GM23338 (cell line): ENCODE measurements around the gene APOL2. TPM values are rescaled to one million over a fixed set of nuclear protein-coding genes. Genes with fewer than 3 reads are reported as not detected.

Source experiments
- ATAC-seq: fragments of 200-7000 bp; cut with Tn5 transposase; 3 replicates; pipeline ENCODE4 v1.9.1; 2020
- DNase-seq: peaks from one replicate; pipeline ENCODE4 v3.0.0-alpha.2; 2015; ENCODE audit warnings: low spot score
- H2AFZ ChIP-seq: fragments of 200-600 bp; sonication (generic); 2 replicates; pipeline ENCODE4 v1.8.0; 2016; ENCODE audit warnings: antibody characterized with exemption, mild to moderate bottlenecking, moderate library complexity
- H3F3A ChIP-seq: fragments of 200-600 bp; sonication (generic); replicated peaks from 2 replicates; pipeline ENCODE4 v1.8.0; 2017; ENCODE audit warnings: antibody characterized with exemption, mixed run types, low read depth
- H3K27ac ChIP-seq: fragments of 200-600 bp; sonication (generic); 2 replicates; pipeline ENCODE4 v1.6.1; 2016; ENCODE audit warnings: low read depth
- H3K27me3 ChIP-seq: fragments of 200-600 bp; sonication (generic); 2 replicates; pipeline ENCODE4 v1.8.0; 2016; ENCODE audit warnings: mild to moderate bottlenecking, mixed run types, moderate library complexity; ENCODE audit not compliant: insufficient read depth
- H3K36me3 ChIP-seq: fragments of 200-600 bp; sonication (generic); 2 replicates; pipeline ENCODE4 v1.8.0; 2016; ENCODE audit warnings: mild to moderate bottlenecking; ENCODE audit not compliant: insufficient read depth
- H3K4me1 ChIP-seq: fragments of 200-600 bp; sonication (generic); 2 replicates; pipeline ENCODE4 v1.8.0; 2016; ENCODE audit warnings: mild to moderate bottlenecking, moderate library complexity; ENCODE audit not compliant: insufficient read depth
- H3K4me2 ChIP-seq: fragments of 200-600 bp; sonication (generic); 2 replicates; pipeline ENCODE4 v1.7.1; 2017; ENCODE audit warnings: mixed run types
- H3K4me3 ChIP-seq: fragments of 200-600 bp; sonication (generic); 2 replicates; pipeline ENCODE4 v1.6.1; 2016; ENCODE audit warnings: mixed run types
- H3K79me2 ChIP-seq: fragments of 200-600 bp; sonication (generic); replicated peaks from 2 replicates; pipeline ENCODE4 v1.8.0; 2017; ENCODE audit warnings: mild to moderate bottlenecking; ENCODE audit not compliant: insufficient read depth
- H3K9me2 ChIP-seq: fragments of 200-600 bp; sonication (generic); 2 replicates; pipeline ENCODE4 v1.8.0; 2017; ENCODE audit not compliant: insufficient read depth
- H4K20me1 ChIP-seq: fragments of 200-600 bp; sonication (generic); replicated peaks from 2 replicates; pipeline ENCODE4 v1.8.0; 2017; ENCODE audit warnings: mild to moderate bottlenecking; ENCODE audit not compliant: insufficient read depth
- H3K27ac Mint-ChIP-seq: 2 replicates; pipeline ENCODE4 v1.8.0; 2020; ENCODE audit warnings: inconsistent platforms, mild to moderate bottlenecking, moderate library complexity, mixed read lengths
- H3K27me3 Mint-ChIP-seq: 3 replicates; pipeline ENCODE4 v1.8.0; 2022; ENCODE audit warnings: low read depth, mild to moderate bottlenecking, moderate library complexity, mixed read lengths, inconsistent platforms; ENCODE audit not compliant: insufficient read depth, poor library complexity
- H3K36me3 Mint-ChIP-seq: 3 replicates; pipeline ENCODE4 v1.8.0; 2021; ENCODE audit warnings: low read depth, mild to moderate bottlenecking, inconsistent platforms, moderate library complexity, mixed read lengths
- H3K4me1 Mint-ChIP-seq: 3 replicates; pipeline ENCODE4 v1.8.0; 2020; ENCODE audit warnings: mild to moderate bottlenecking, inconsistent platforms, mixed read lengths
- H3K4me3 Mint-ChIP-seq: 3 replicates; pipeline ENCODE4 v1.8.0; 2021; ENCODE audit warnings: moderate library complexity, mild to moderate bottlenecking, inconsistent platforms, mixed read lengths
- H3K9me3 Mint-ChIP-seq: 3 replicates; pipeline ENCODE4 v1.8.0; 2020; ENCODE audit warnings: moderate library complexity, mild to moderate bottlenecking, inconsistent platforms, mixed read lengths
- EZH2 ChIP-seq: fragments of 200-600 bp; sonication (generic); IDR thresholded peaks from one replicate; pipeline ENCODE4 v1.8.0; 2017; ENCODE audit warnings: antibody characterized with exemption, mild to moderate bottlenecking, low read depth; ENCODE audit not compliant: unreplicated experiment
- JUNB ChIP-seq: IDR thresholded peaks from one replicate; pipeline ENCODE4 v1.6.1; 2016; ENCODE audit warnings: antibody characterized with exemption; ENCODE audit not compliant: unreplicated experiment
- NANOG ChIP-seq: IDR thresholded peaks from 2 replicates; pipeline ENCODE4 v1.6.1; 2016; ENCODE audit warnings: antibody characterized with exemption, borderline replicate concordance
- POLR2AphosphoS5 ChIP-seq: IDR thresholded peaks from 2 replicates; pipeline ENCODE4 v1.6.1; 2016; ENCODE audit warnings: antibody characterized with exemption, low read depth
- STAT1 ChIP-seq: IDR thresholded peaks from one replicate; pipeline ENCODE4 v1.6.1; 2016; ENCODE audit warnings: antibody characterized with exemption; ENCODE audit not compliant: unreplicated experiment
- ZNF114 ChIP-seq: fragments of 250-450 bp; sonication (Bioruptor Pico); IDR thresholded peaks from 2 replicates; pipeline ENCODE4 v1.5.0; 2020; ENCODE audit warnings: mild to moderate bottlenecking, moderate library complexity
- ZNF331 ChIP-seq: fragments of 250-450 bp; sonication (Bioruptor Pico); IDR thresholded peaks from 2 replicates; pipeline ENCODE4 v1.5.0; 2020; ENCODE audit warnings: low read depth, mild to moderate bottlenecking, moderate library complexity
- polyA plus RNA-seq: library from polyadenylated mRNA; unstranded; fragments of >200 nt; fragmentation: Nextera tagmentation; extraction: Ambion mirVana; gene quantifications from 2 replicates; pipeline ENCODE4 v1.2.1, GENCODE V29; 2016
- total RNA-seq: library from RNA; depleted of rRNA; stranded (reverse); fragments of >200 nt; shearing (Covaris generic); gene quantifications from 2 replicates; pipeline ENCODE4 v1.2.3, GENCODE V29; 2014
- TF ChIP-seq, protein P1 (sequence below): IDR thresholded peaks from 2 replicates; pipeline ENCODE4 v1.6.1; 2016; ENCODE audit warnings: antibody characterized with exemption
- TF ChIP-seq, protein P2 (sequence below): fragments of 250-450 bp; sonication (Bioruptor Pico); IDR thresholded peaks from 2 replicates; pipeline ENCODE4 v1.5.0; 2020; ENCODE audit warnings: mild to moderate bottlenecking, moderate library complexity
- TF ChIP-seq, protein P3 (sequence below), 2 experiments: fragments of 200-600 bp in 1 of 2; sonication (generic) in 1 of 2; conservative IDR thresholded peaks; 2 replicates each; pipeline versions ENCODE4 v1.5.1 to v1.6.1; 2016 to 2017; ENCODE audit warnings: antibody characterized with exemption in 2 of 2, low read depth in 2 of 2, mild to moderate bottlenecking in 2 of 2, moderate library complexity in 1 of 2

APOL2 gene
- total and polyA plus RNA-seq, 2 experiments from 2014 or later: 5.5 to 10.4 TPM

DNA sequence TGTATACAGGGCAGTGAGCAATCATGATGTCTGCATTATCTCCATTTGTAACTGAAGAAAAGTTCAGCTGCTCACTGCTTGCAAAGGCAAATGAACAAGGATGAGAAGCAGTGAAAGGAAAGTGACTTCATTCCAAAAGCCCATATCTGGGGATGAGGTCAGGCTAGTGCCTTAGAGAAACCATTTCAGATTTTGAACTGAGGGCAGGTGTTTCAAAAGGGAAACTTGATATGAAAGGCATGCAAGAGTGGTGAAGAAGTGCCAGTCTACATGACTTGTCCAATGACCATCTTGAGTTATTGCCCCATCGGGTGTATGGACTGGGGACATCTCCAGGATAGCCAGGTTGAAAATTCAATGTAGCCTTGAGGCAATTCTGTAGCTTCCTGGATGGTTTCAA is 30.4 kb downstream of the APOL2 start:
- Histone ChIP-seq H3K4me1 (no peaks in the 10 kb centered on the region), H3K4me2 (no peak overlapping the region), H3K4me3 (no peak overlapping the region), H2AFZ (no peak overlapping the region), H4K20me1 (no peaks in the 10 kb centered on the region), H3F3A (no peaks in the 10 kb centered on the region), H3K36me3 (no peaks in the 10 kb centered on the region), H3K27ac (no peak overlapping the region), H3K27me3 (no peaks in the 10 kb centered on the region), H3K9me2 (no peaks in the 10 kb centered on the region), H3K79me2 (no peaks in the 10 kb centered on the region)
- H3K36me3 Mint-ChIP-seq: 0 out of 3 replicates have a peak, but pooled peaks cover 3% of the 10 kb centered on the region
- TF ChIP-seq ZNF114 (CRISPR knock-in tag): no peak
- TF ChIP-seq ZNF331 (CRISPR knock-in tag): no peak
- no peak overlapping the region for H3K27ac Mint-ChIP-seq
- no peak overlapping the region for H3K4me3 Mint-ChIP-seq
- peaks cover 8% of the 10 kb centered on the region for H3K4me1 Mint-ChIP-seq
- no peak for DNase-seq
- H3K27me3 Mint-ChIP-seq: peaks cover 5% of the 10 kb centered on the region
- ATAC-seq: no peak
- peaks cover 18% of the 10 kb centered on the region for H3K9me3 Mint-ChIP-seq

DNA sequence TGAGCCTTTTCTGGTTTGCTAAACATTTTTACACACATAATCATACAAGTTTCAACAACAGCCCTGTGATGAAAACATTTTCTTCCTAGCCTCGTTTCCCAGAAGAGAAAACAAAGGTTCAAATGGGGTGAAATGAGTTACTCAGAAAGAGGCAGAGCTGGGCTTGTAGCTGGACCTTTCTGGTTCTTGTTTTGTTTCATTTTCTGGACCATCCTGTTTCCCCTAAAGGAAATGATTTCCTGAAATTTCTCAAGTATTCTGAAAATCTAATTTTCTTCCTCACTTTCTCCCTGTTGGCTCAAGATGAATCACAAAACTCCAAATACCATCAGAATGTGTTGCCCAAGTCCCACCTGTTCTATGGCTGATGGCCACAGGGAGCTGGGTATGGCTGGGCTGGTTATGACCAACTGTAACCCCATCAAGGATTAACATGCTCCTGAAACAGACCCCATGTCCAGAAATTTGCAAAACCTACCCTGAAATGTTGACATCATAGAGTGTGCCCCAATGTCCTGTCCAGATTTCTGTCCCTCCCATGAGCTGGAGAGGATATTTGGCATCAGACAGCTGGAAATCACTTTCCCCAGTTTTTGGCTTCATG is 31.1 kb downstream of the APOL2 start:
- H3K79me2 ChIP-seq: no peaks in the 10 kb centered on the region
- H3K27me3 ChIP-seq: no peaks in the 10 kb centered on the region
- ATAC-seq (no peak), DNase-seq (no peak)
- H3F3A ChIP-seq: no peaks in the 10 kb centered on the region
- Mint-ChIP-seq H3K27ac (no peak overlapping the region), H3K27me3 (peaks cover 5% of the 10 kb centered on the region), H3K9me3 (peaks cover 18% of the 10 kb centered on the region), H3K4me1 (peaks cover 10% of the 10 kb centered on the region), H3K36me3 (0 out of 3 replicates have a peak, but pooled peaks cover 3% of the 10 kb centered on the region), H3K4me3 (no peak overlapping the region)
- H3K27ac ChIP-seq: no peak overlapping the region
- no peaks in the 10 kb centered on the region for H4K20me1 ChIP-seq
- no peaks in the 10 kb centered on the region for H3K36me3 ChIP-seq
- H2AFZ ChIP-seq: no peak overlapping the region
- no peaks in the 10 kb centered on the region for H3K9me2 ChIP-seq
- H3K4me3 ChIP-seq: no peak overlapping the region
- no peaks in the 10 kb centered on the region for H3K4me1 ChIP-seq
- no peak overlapping the region for H3K4me2 ChIP-seq
- no peak for TF ChIP-seq ZNF331 (CRISPR knock-in tag)
- TF ChIP-seq, protein P1, sequence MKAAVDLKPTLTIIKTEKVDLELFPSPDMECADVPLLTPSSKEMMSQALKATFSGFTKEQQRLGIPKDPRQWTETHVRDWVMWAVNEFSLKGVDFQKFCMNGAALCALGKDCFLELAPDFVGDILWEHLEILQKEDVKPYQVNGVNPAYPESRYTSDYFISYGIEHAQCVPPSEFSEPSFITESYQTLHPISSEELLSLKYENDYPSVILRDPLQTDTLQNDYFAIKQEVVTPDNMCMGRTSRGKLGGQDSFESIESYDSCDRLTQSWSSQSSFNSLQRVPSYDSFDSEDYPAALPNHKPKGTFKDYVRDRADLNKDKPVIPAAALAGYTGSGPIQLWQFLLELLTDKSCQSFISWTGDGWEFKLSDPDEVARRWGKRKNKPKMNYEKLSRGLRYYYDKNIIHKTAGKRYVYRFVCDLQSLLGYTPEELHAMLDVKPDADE: no peak
- TF ChIP-seq, protein P2, sequence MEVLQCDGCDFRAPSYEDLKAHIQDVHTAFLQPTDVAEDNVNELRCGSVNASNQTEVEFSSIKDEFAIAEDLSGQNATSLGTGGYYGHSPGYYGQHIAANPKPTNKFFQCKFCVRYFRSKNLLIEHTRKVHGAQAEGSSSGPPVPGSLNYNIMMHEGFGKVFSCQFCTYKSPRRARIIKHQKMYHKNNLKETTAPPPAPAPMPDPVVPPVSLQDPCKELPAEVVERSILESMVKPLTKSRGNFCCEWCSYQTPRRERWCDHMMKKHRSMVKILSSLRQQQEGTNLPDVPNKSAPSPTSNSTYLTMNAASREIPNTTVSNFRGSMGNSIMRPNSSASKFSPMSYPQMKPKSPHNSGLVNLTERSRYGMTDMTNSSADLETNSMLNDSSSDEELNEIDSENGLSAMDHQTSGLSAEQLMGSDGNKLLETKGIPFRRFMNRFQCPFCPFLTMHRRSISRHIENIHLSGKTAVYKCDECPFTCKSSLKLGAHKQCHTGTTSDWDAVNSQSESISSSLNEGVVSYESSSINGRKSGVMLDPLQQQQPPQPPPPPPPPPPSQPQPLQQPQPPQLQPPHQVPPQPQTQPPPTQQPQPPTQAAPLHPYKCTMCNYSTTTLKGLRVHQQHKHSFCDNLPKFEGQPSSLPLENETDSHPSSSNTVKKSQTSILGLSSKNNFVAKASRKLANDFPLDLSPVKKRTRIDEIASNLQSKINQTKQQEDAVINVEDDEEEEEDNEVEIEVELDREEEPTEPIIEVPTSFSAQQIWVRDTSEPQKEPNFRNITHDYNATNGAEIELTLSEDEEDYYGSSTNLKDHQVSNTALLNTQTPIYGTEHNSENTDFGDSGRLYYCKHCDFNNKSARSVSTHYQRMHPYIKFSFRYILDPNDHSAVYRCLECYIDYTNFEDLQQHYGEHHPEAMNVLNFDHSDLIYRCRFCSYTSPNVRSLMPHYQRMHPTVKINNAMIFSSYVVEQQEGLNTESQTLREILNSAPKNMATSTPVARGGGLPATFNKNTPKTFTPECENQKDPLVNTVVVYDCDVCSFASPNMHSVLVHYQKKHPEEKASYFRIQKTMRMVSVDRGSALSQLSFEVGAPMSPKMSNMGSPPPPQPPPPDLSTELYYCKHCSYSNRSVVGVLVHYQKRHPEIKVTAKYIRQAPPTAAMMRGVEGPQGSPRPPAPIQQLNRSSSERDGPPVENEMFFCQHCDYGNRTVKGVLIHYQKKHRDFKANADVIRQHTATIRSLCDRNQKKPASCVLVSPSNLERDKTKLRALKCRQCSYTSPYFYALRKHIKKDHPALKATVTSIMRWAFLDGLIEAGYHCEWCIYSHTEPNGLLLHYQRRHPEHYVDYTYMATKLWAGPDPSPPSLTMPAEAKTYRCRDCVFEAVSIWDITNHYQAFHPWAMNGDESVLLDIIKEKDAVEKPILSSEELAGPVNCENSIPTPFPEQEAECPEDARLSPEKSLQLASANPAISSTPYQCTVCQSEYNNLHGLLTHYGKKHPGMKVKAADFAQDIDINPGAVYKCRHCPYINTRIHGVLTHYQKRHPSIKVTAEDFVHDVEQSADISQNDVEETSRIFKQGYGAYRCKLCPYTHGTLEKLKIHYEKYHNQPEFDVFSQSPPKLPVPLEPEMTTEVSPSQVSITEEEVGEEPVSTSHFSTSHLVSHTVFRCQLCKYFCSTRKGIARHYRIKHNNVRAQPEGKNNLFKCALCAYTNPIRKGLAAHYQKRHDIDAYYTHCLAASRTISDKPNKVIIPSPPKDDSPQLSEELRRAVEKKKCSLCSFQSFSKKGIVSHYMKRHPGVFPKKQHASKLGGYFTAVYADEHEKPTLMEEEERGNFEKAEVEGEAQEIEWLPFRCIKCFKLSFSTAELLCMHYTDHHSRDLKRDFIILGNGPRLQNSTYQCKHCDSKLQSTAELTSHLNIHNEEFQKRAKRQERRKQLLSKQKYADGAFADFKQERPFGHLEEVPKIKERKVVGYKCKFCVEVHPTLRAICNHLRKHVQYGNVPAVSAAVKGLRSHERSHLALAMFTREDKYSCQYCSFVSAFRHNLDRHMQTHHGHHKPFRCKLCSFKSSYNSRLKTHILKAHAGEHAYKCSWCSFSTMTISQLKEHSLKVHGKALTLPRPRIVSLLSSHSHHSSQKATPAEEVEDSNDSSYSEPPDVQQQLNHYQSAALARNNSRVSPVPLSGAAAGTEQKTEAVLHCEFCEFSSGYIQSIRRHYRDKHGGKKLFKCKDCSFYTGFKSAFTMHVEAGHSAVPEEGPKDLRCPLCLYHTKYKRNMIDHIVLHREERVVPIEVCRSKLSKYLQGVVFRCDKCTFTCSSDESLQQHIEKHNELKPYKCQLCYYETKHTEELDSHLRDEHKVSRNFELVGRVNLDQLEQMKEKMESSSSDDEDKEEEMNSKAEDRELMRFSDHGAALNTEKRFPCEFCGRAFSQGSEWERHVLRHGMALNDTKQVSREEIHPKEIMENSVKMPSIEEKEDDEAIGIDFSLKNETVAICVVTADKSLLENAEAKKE (CRISPR knock-in tag): no peak
- TF ChIP-seq ZNF114 (CRISPR knock-in tag): no peak
- TF ChIP-seq STAT1: no peak
- TF ChIP-seq NANOG: no peak
- no peak for TF ChIP-seq POLR2AphosphoS5
- no peak for TF ChIP-seq JUNB
- TF ChIP-seq, protein P3, sequence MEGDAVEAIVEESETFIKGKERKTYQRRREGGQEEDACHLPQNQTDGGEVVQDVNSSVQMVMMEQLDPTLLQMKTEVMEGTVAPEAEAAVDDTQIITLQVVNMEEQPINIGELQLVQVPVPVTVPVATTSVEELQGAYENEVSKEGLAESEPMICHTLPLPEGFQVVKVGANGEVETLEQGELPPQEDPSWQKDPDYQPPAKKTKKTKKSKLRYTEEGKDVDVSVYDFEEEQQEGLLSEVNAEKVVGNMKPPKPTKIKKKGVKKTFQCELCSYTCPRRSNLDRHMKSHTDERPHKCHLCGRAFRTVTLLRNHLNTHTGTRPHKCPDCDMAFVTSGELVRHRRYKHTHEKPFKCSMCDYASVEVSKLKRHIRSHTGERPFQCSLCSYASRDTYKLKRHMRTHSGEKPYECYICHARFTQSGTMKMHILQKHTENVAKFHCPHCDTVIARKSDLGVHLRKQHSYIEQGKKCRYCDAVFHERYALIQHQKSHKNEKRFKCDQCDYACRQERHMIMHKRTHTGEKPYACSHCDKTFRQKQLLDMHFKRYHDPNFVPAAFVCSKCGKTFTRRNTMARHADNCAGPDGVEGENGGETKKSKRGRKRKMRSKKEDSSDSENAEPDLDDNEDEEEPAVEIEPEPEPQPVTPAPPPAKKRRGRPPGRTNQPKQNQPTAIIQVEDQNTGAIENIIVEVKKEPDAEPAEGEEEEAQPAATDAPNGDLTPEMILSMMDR (conservative IDR thresholded peaks at IDR 0.05; ENCODE audit: low read depth in 2 of 2): no peak
- TF ChIP-seq EZH2: no peak
